ENCODE data around the gene GSN. TPM values are rescaled to one million over a fixed set of nuclear protein-coding genes. Genes with fewer than 3 reads are reported as not detected.

GSN gene
- total and polyA plus RNA-seq, 2 of the 13 experiments (the other 11 are each of a cell fraction or from before 2014, with no cell fraction given) = 294 to 307 TPM

GRCh38 chr9:121289772-121290370 lies 21.9 kb downstream of the GSN start (continued):
- TF ChIP-seq HNF4G (IDR thresholded peaks at IDR 0.05; ENCODE audit: borderline replicate concordance, low read depth, low read length) (no peak), HNF4G (CRISPR knock-in tag; IDR thresholded peaks at IDR 0.05; ENCODE audit: borderline replicate concordance, low read depth) (no peak), ZNF572 (CRISPR knock-in tag; IDR thresholded peaks at IDR 0.05) (peak; percentile 65; the same call in 1 of the 2 replicates), ZNF580 (CRISPR knock-in tag; IDR thresholded peaks at IDR 0.05; ENCODE audit: borderline replicate concordance, low read depth) (no peak), ZNF354B (CRISPR knock-in tag; IDR thresholded peaks at IDR 0.05) (no peak), TP53 (CRISPR knock-in tag; conservative IDR thresholded peaks at IDR 0.05) (no peak), FOXK2 (IDR thresholded peaks at IDR 0.05) (no peak), PLSCR1 (CRISPR knock-in tag; IDR thresholded peaks at IDR 0.05; ENCODE audit: borderline replicate concordance) (no peak), CENPT (CRISPR knock-in tag; IDR thresholded peaks at IDR 0.05; ENCODE audit: low read depth) (no peak), EHMT2 (IDR thresholded peaks at IDR 0.05; ENCODE audit: borderline replicate concordance, low read depth, low read length) (no peak), POLR2AphosphoS5 (IDR thresholded peaks at IDR 0.05; ENCODE audit: low read depth, low read length) (no peak), ZFP36L2 (CRISPR knock-in tag; IDR thresholded peaks at IDR 0.05) (no peak), TFAP4 (IDR thresholded peaks at IDR 0.05; ENCODE audit: borderline replicate concordance, low read depth) (no peak), PHB2 (IDR thresholded peaks at IDR 0.05; ENCODE audit: partially characterized antibody) (no peak), TFE3 (CRISPR knock-in tag; IDR thresholded peaks at IDR 0.05) (0 out of 2 replicates have a peak, but pooled peaks have one; percentile 3), SIX1 (CRISPR knock-in tag; IDR thresholded peaks at IDR 0.05; ENCODE audit: borderline replicate concordance) (no peak), SSRP1 (CRISPR knock-in tag; IDR thresholded peaks at IDR 0.05) (0 out of 2 replicates have a peak, but pooled peaks have one; percentile 7), ZNF101 (CRISPR knock-in tag; IDR thresholded peaks at IDR 0.05; ENCODE audit: borderline replicate concordance, low read depth) (no peak), ZNF142 (CRISPR knock-in tag; IDR thresholded peaks at IDR 0.05) (no peak), ZBTB3 (CRISPR knock-in tag; IDR thresholded peaks at IDR 0.05; ENCODE audit: borderline replicate concordance, low read depth) (no peak)

Data from HepG2 (cell line).